Thoracic aorta (tissue), 2 donors: Measurements from ENCODE around the gene NEDD4. TPM values are rescaled to one million over a fixed set of nuclear protein-coding genes. Genes with fewer than 3 reads are reported as not detected.
"Not testable (repeated sequence)": the region's sequence is repeated elsewhere in the genome, so short reads cannot be mapped to it uniquely, and the experiment has no call there.

Source experiments
- ATAC-seq: fragments of 150-250 bp; one replicate; pipeline ENCODE4 v1.8.0; 2017; ENCODE audit warnings: low read depth; ENCODE audit not compliant: insufficient number of reproducible peaks, low FRiP score
- DNase-seq: peaks from one replicate; pipeline ENCODE4 v3.0.0-alpha.2; 2020; ENCODE audit warnings: low spot score
- H3K27ac ChIP-seq, 2 donors: fragments of 200-600 bp; sonication (generic); 1 replicate in 1 of 2; 2 replicates in 1 of 2; pipeline ENCODE4 v1.5.1; 2016; ENCODE audit warnings: mild to moderate bottlenecking in 2 of 2, moderate library complexity in 2 of 2
- H3K27me3 ChIP-seq: fragments of 200-600 bp; sonication (generic); replicated peaks from 2 replicates; pipeline ENCODE4 v1.6.0; 2016; ENCODE audit warnings: mild to moderate bottlenecking; ENCODE audit not compliant: insufficient read depth
- H3K36me3 ChIP-seq: fragments of 200-600 bp; sonication (generic); one replicate; pipeline ENCODE4 v1.5.1; 2016
- H3K4me1 ChIP-seq, 2 donors: fragments of 200-600 bp; sonication (generic); 1 replicate in 1 of 2; 2 replicates in 1 of 2; pipeline versions ENCODE4 v1.5.1 to v1.6.0; 2016; ENCODE audit warnings: low read depth in 2 of 2, mild to moderate bottlenecking in 1 of 2; ENCODE audit not compliant: control insufficient read depth in 1 of 2
- H3K4me3 ChIP-seq: fragments of 200-600 bp; sonication (generic); 2 replicates; pipeline ENCODE4 v1.5.1; 2016; ENCODE audit warnings: mild to moderate bottlenecking
- H3K9me3 ChIP-seq: fragments of 200-600 bp; sonication (generic); 2 replicates; pipeline ENCODE4 v1.5.1; 2016
- total RNA-seq, 2 donors: library from RNA; depleted of rRNA; stranded (reverse); fragments of >200 nt; gene quantifications; one replicate each; pipeline versions ENCODE4 v1.1.0 to v1.2.3, GENCODE V29; 2016
- TF ChIP-seq, protein P1 (sequence below): fragments of 200-600 bp; sonication (generic); IDR thresholded peaks from one replicate; pipeline ENCODE4 v1.5.1; 2019; ENCODE audit warnings: antibody characterized with exemption

Gene NEDD4
- total RNA-seq, 2 donors from 2014 or later: 25.3 to 27.4 TPM

DNA sequence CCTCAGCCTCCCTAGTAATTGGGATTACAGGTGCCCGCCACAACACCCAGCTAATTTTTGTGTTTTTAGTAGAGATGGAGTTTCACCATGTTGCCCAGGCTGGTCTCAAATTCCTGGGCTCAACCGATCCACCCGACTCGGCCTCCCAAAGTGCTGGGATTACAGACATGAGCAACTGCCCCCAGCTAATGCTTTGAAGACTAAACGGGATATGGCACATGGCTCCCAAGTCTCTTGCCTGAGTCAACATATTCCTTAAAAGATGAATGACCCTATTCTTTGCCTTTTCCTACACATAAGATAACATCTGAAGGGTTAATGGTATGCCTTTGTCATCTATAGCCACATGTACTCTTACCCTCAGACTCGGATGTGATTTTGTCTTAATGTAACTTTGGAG lies 38.4 kb upstream of the NEDD4 start:
- Histone ChIP-seq H3K36me3 (no peaks in the 10 kb centered on the region), H3K27me3 (no peaks in the 10 kb centered on the region), H3K4me3 (no peak overlapping the region), H3K4me1 (no peaks in the 10 kb centered on the region), H3K27ac (no peak overlapping the region), H3K9me3 (no peaks in the 10 kb centered on the region)
- TF ChIP-seq, protein P1, sequence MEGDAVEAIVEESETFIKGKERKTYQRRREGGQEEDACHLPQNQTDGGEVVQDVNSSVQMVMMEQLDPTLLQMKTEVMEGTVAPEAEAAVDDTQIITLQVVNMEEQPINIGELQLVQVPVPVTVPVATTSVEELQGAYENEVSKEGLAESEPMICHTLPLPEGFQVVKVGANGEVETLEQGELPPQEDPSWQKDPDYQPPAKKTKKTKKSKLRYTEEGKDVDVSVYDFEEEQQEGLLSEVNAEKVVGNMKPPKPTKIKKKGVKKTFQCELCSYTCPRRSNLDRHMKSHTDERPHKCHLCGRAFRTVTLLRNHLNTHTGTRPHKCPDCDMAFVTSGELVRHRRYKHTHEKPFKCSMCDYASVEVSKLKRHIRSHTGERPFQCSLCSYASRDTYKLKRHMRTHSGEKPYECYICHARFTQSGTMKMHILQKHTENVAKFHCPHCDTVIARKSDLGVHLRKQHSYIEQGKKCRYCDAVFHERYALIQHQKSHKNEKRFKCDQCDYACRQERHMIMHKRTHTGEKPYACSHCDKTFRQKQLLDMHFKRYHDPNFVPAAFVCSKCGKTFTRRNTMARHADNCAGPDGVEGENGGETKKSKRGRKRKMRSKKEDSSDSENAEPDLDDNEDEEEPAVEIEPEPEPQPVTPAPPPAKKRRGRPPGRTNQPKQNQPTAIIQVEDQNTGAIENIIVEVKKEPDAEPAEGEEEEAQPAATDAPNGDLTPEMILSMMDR: no peak
- DNase-seq (no peak), ATAC-seq (no peak)

DNA sequence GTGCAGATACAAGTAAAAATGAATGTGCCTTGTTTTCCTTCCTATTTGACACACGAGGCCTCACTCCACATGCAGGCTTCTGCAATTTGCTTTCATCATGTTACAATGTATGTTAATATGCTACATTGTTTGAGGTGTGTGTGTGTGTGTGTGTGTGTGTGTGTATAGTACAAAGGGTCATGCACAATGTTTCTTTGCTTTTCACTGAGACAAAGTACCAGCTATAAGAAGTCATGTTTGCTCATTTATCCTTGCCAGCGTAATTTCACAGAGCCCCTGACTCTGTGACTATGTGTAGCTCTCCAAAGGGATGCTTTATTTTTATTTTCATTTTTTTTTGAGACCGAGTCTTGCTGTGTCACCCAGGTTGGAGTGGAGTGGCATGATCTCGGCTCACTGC lies 38.0 kb upstream of the NEDD4 start:
- H3K4me1 ChIP-seq: no peaks in the 10 kb centered on the region
- no peaks in the 10 kb centered on the region for H3K36me3 ChIP-seq
- H3K27me3 ChIP-seq: no peaks in the 10 kb centered on the region
- no peak overlapping the region for H3K27ac ChIP-seq
- no peak overlapping the region for H3K4me3 ChIP-seq
- H3K9me3 ChIP-seq: no peaks in the 10 kb centered on the region
- ATAC-seq: no peak
- no peak for DNase-seq
- TF ChIP-seq, protein P1: no peak

DNA sequence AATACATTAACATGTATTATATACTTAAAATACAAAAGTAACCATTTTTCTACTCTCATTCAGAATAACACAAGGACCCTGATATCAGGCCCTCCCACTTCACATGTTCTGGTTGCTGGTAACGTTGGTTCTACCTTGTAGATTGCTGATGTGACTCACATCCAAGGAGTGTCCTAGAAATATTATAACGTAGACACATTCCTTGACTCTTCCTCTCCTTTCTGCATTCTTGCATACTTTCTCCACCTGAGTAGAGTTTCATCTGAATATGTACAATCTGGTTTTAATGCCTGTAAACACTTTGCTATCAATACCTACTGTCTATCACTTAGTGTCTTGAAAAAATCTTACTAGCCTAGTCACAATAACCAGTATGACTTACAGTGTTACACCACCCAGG lies 35.0 kb upstream of the NEDD4 start:
- H3K4me3 ChIP-seq: no peak overlapping the region
- no peaks in the 10 kb centered on the region for H3K27me3 ChIP-seq
- H3K27ac ChIP-seq: no peak overlapping the region
- no peaks in the 10 kb centered on the region for H3K9me3 ChIP-seq
- H3K36me3 ChIP-seq: no peaks in the 10 kb centered on the region
- TF ChIP-seq, protein P1: no peak
- DNase-seq (no peak), ATAC-seq (no peak)
- H3K4me1 ChIP-seq: no peaks in the 10 kb centered on the region

DNA sequence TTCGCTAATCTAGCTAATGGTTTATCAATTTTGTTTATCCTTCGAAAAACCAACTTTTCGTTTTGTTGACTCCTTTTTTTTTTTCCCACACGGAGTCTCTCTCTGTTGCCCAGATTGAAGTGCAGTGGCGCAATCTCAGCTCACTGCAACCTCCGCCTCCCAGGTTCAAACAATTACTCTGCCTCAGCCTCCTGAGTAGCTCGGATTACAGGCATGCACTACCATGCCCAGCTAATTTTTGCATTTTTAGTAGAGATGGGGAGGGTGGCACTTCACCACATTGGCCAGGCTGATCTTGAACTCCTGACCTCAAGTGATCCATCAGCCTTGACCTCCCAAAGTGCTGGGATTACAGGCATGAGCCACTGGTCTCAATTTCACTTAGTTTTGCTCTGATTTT lies 29.7 kb upstream of the NEDD4 start:
- H3K9me3 ChIP-seq, H3K4me1 ChIP-seq, H3K4me3 ChIP-seq, DNase-seq, ATAC-seq, H3K27ac ChIP-seq, H3K36me3 ChIP-seq, H3K27me3 ChIP-seq: not testable (repeated sequence)

DNA sequence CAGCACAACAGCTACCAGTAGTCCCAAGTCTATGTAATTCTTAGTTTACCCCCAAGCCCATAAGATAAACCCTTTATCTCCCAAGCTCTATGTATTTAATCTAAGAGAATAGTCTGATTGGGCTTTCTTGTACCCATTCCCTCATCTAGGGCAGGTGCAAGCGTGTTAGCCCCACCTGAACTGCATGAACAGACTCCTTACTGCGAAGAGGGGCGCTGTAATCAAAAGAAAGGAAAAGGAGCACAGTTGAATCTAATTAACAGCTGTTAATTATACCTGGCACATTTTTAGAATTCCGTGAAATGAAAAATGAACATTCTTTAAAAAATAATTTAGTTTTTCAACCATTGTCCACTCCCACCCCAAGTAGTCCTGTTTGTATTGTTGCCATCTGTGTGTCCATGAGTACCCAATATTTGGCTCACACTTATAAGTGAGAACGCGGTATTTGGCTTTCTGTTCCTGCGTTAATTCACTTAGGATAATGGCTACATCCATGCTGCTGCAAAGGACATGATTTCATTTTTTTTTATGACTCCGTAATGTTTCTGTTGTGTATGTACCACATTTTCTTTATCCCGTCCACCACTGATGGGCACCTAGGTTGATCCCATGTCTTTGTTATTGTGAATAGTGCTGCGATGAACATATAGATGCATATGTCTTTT lies 26.5 kb upstream of the NEDD4 start:
- TF ChIP-seq, protein P1: no peak
- Histone ChIP-seq H3K4me3 (no peak overlapping the region), H3K36me3 (no peaks in the 10 kb centered on the region), H3K27me3 (no peaks in the 10 kb centered on the region), H3K27ac (no peak overlapping the region), H3K9me3 (no peaks in the 10 kb centered on the region), H3K4me1 (no peaks in the 10 kb centered on the region)
- DNase-seq (no peak), ATAC-seq (no peak)
